Osteocyte (in vitro differentiated cells): ENCODE results near the gene GRIK4. TPM values are rescaled to one million over a fixed set of nuclear protein-coding genes. Genes with fewer than 3 reads are reported as not detected.

Source experiments
- DNase-seq: peaks from one replicate; pipeline ENCODE4 v3.0.0; 2021; ENCODE audit warnings: mixed read lengths; ENCODE audit not compliant: unreplicated experiment; ENCODE audit errors: extremely low spot score
- H3K27ac Mint-ChIP-seq: one replicate; pipeline ENCODE4 v1.8.0; 2021; ENCODE audit warnings: mild to moderate bottlenecking, mixed read lengths; ENCODE audit not compliant: unreplicated experiment
- H3K27me3 Mint-ChIP-seq: one replicate; pipeline ENCODE4 v1.8.0; 2021; ENCODE audit warnings: mixed read lengths; ENCODE audit not compliant: unreplicated experiment
- H3K36me3 Mint-ChIP-seq: one replicate; pipeline ENCODE4 v1.8.0; 2021; ENCODE audit warnings: mixed read lengths; ENCODE audit not compliant: unreplicated experiment
- H3K4me1 Mint-ChIP-seq: one replicate; pipeline ENCODE4 v1.8.0; 2021; ENCODE audit warnings: mixed read lengths; ENCODE audit not compliant: unreplicated experiment
- H3K4me3 Mint-ChIP-seq: one replicate; pipeline ENCODE4 v1.8.0; 2021; ENCODE audit warnings: mild to moderate bottlenecking, moderate library complexity, mixed read lengths; ENCODE audit not compliant: unreplicated experiment
- H3K9me3 Mint-ChIP-seq: one replicate; pipeline ENCODE4 v1.8.0; 2021; ENCODE audit warnings: mixed read lengths; ENCODE audit not compliant: unreplicated experiment
- total RNA-seq: library from RNA; stranded (reverse); gene quantifications from 2 replicates; pipeline ENCODE4 v1.2.1, GENCODE V29; 2021
- TF ChIP-seq, protein P1 (sequence below): fragments of 200-600 bp; sonication (generic); IDR thresholded peaks from 2 replicates; pipeline ENCODE4 v1.5.0; 2021; ENCODE audit warnings: antibody characterized with exemption, mild to moderate bottlenecking, moderate library complexity

GRIK4 gene
- total RNA-seq, 1 donor from 2014 or later: 0.11 TPM

GRCh38 chr11:120871924-120872323, 360.4 kb downstream of the GRIK4 start:
- no peak overlapping the region for H3K4me3 Mint-ChIP-seq
- H3K4me1 Mint-ChIP-seq: no peaks in the 10 kb centered on the region
- H3K27ac Mint-ChIP-seq: no peak overlapping the region
- no peaks in the 10 kb centered on the region for H3K36me3 Mint-ChIP-seq
- TF ChIP-seq, protein P1, sequence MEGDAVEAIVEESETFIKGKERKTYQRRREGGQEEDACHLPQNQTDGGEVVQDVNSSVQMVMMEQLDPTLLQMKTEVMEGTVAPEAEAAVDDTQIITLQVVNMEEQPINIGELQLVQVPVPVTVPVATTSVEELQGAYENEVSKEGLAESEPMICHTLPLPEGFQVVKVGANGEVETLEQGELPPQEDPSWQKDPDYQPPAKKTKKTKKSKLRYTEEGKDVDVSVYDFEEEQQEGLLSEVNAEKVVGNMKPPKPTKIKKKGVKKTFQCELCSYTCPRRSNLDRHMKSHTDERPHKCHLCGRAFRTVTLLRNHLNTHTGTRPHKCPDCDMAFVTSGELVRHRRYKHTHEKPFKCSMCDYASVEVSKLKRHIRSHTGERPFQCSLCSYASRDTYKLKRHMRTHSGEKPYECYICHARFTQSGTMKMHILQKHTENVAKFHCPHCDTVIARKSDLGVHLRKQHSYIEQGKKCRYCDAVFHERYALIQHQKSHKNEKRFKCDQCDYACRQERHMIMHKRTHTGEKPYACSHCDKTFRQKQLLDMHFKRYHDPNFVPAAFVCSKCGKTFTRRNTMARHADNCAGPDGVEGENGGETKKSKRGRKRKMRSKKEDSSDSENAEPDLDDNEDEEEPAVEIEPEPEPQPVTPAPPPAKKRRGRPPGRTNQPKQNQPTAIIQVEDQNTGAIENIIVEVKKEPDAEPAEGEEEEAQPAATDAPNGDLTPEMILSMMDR: no peak
- DNase-seq: no peak
- no peaks in the 10 kb centered on the region for H3K27me3 Mint-ChIP-seq
- peaks cover 5% of the 10 kb centered on the region for H3K9me3 Mint-ChIP-seq

DNA sequence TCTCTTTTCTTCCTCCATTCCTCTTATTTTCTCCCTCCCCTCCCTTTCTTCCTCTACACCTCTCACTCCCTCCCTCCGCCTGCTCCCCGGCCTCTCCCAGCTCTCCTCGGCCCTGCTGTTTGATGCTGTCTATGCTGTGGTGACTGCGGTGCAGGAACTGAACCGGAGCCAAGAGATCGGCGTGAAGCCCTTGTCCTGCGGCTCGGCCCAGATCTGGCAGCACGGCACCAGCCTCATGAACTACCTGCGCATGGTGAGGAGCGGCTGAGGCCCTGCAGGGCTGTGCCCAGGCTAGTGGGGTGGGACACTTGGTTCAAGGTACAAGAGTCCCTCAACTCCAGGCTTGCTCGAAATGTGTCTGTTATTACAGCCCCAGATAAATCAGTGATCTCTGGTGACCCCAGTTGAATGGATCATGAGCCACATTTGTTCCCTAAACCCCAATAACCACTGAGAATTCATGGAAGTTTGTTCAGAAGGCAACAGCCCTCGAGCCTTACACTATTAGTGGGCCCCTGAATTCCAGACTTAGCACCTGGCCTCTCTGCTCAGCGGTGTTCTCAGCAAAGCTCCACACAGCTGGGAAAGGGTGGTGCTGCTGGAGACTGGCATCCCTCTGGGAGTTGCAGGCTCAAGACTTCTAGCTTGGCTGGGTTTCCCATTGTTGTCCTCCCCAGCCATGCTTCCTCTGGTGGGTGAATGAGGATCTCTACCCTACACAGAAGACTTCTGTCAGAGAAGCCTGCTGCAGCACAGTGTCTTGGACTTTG, 362.6 kb downstream of the GRIK4 start:
- H3K27ac Mint-ChIP-seq: no peak overlapping the region
- no peaks in the 10 kb centered on the region for H3K27me3 Mint-ChIP-seq
- DNase-seq: no peak
- peaks cover 5% of the 10 kb centered on the region for H3K9me3 Mint-ChIP-seq
- no peaks in the 10 kb centered on the region for H3K4me1 Mint-ChIP-seq
- H3K4me3 Mint-ChIP-seq: no peak overlapping the region
- H3K36me3 Mint-ChIP-seq: no peaks in the 10 kb centered on the region
- TF ChIP-seq, protein P1: no peak

DNA sequence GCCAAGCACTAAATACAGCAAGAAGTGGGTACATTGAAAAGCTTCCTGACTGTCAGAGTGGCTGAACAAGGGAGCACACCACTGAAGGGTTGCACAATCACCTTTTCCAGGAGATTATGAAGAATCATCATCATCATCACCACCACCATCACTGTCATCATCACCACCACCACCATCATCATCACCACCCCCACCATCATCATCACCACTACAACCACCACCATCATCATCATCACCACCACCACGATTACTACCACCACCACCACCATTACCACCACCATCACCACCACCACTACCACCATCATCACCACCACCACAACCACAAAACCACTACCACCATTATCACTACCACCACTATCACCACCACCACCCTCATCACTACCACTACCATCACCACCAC, 364.4 kb downstream of the GRIK4 start:
- DNase-seq: no peak
- H3K4me1 Mint-ChIP-seq: no peaks in the 10 kb centered on the region
- TF ChIP-seq, protein P1: no peak
- H3K27me3 Mint-ChIP-seq: no peaks in the 10 kb centered on the region
- peaks cover 5% of the 10 kb centered on the region for H3K9me3 Mint-ChIP-seq
- H3K27ac Mint-ChIP-seq: no peak overlapping the region
- H3K4me3 Mint-ChIP-seq: no peak overlapping the region
- H3K36me3 Mint-ChIP-seq: no peaks in the 10 kb centered on the region

DNA sequence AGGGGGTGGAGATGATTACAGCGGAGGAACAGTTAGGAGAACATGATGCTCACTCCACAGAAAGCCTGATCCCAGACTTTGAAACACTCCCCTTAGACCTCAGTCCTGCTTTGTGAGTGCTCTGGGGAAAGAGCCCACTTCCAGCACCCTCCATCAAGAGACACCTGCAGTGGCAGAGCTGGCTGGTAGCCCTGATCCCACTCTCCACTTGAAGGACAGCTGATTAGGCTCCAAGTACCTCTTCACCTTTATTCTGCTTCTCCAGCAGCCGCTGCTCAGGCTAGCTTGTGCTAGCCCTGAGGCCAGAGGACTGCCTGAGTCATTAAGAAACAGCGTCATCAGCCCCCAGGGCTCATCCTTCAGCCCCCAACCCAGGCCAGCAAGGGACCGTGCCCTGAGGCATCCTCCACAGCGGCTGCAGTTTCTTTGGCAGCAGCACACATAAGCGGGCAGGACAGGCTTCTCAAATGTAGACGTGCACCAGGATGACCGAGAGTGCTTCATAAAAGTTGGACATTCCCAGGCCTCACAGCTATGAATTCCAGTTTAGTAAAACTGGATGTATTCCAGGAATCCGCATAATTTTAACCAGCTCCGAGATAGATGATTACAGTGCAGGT, 366.3 kb downstream of the GRIK4 start:
- Mint-ChIP-seq H3K4me1 (no peaks in the 10 kb centered on the region), H3K9me3 (peaks cover 5% of the 10 kb centered on the region), H3K4me3 (no peak overlapping the region), H3K27me3 (no peaks in the 10 kb centered on the region), H3K27ac (no peak overlapping the region), H3K36me3 (no peaks in the 10 kb centered on the region)
- TF ChIP-seq, protein P1: no peak
- DNase-seq: no peak

- no peak for DNase-seq
- no peaks in the 10 kb centered on the region for H3K27me3 Mint-ChIP-seq
- H3K4me1 Mint-ChIP-seq: no peaks in the 10 kb centered on the region
- no peak overlapping the region for H3K4me3 Mint-ChIP-seq
- TF ChIP-seq, protein P1: no peak
- no peaks in the 10 kb centered on the region for H3K36me3 Mint-ChIP-seq
- H3K9me3 Mint-ChIP-seq: peaks cover 5% of the 10 kb centered on the region
- H3K27ac Mint-ChIP-seq: no peak overlapping the region
Measured at GRCh38 chr11:120878781-120879180, 367.2 kb downstream of the GRIK4 start.
